K562 (cell line): Measurements from ENCODE around the gene CYP24A1. TPM values are rescaled to one million over a fixed set of nuclear protein-coding genes. Genes with fewer than 3 reads are reported as not detected.

ENCODE experiments used
- ATAC-seq: fragments of 200-7000 bp; cut with Tn5 transposase; 3 replicates; pipeline ENCODE4 v1.9.1; 2020; ENCODE audit warnings: moderate library complexity
- BruUV-seq: library from RNA; stranded (reverse); fragments of 400-500 nt; replicated peaks from 2 replicates; lab custom pipeline; 2021; lab: Mats Ljungman, UMichigan
- CTCF ChIA-PET: fragments of 300-600 bp; formaldehyde crosslinking; extraction: SDS; loops from one replicate; lab custom pipeline; 2021; ENCODE audit warnings: low intra/inter-chr PET ratio; lab: Yijun Ruan, JAX
- POLR2A ChIA-PET: fragments of 300-600, 350-650 bp; sonication (Branson Sonifier 250); formaldehyde crosslinking; extraction: SDS; loops from one replicate; lab custom pipeline; 2021; ENCODE audit warnings: antibody characterized with exemption, inconsistent platforms; lab: Yijun Ruan, JAX
- DNase-seq, 4 experiments: peaks; one replicate each; pipeline versions ENCODE4 v3.0.0 to v3.0.0-alpha.2; 2011 to 2018; ENCODE audit warnings: low spot score in 3 of 4, mixed read lengths in 3 of 4; ENCODE audit errors: extremely low read depth in 1 of 4
- FAIRE-seq: peaks from 2 replicates; lab custom pipeline; 2011; peaks lifted over from hg19 to GRCh38; lab: Jason Lieb, UNC
- H2AFZ ChIP-seq: 2 replicates; pipeline ENCODE4 v1.6.0; 2011; ENCODE audit warnings: low read depth, low read length, control low read depth, inconsistent platforms
- H3K27ac ChIP-seq: fragments of 200-600 bp; 3 replicates; pipeline ENCODE4 v1.8.0; 2011; ENCODE audit warnings: low read depth, mild to moderate bottlenecking, control low read depth, inconsistent platforms, low read length, moderate library complexity, mixed read lengths; ENCODE audit errors: extremely low read depth
- H3K27me3 ChIP-seq, 2 experiments: fragments of 300-600 bp in 1 of 2; 2 replicates in 1 of 2; 3 replicates in 1 of 2; pipeline versions ENCODE4 v1.6.0 to v1.8.0; 2011; ENCODE audit warnings: inconsistent platforms in 2 of 2, low read length in 2 of 2, mild to moderate bottlenecking in 1 of 2, mixed read lengths in 1 of 2, moderate library complexity in 1 of 2; ENCODE audit not compliant: control insufficient read depth in 2 of 2, insufficient read depth in 2 of 2
- H3K36me3 ChIP-seq: fragments of 300-600 bp; 3 replicates; pipeline ENCODE4 v1.8.0; 2011; ENCODE audit warnings: mild to moderate bottlenecking, low read length, inconsistent platforms; ENCODE audit not compliant: control insufficient read depth, insufficient read depth
- H3K4me1 ChIP-seq, 2 experiments: fragments of 200-600 bp in 1 of 2; replicated peaks in 1 of 2; 2 replicates in 1 of 2; 3 replicates in 1 of 2; pipeline versions ENCODE4 v1.5.1 to v1.8.0; 2011; ENCODE audit warnings: inconsistent platforms in 2 of 2, low read length in 2 of 2, mild to moderate bottlenecking in 1 of 2, mixed read lengths in 1 of 2, moderate library complexity in 1 of 2; ENCODE audit not compliant: control insufficient read depth in 2 of 2, insufficient read depth in 2 of 2
- H3K4me2 ChIP-seq: 2 replicates; pipeline ENCODE4 v1.6.1; 2011; ENCODE audit warnings: low read length, control low read depth, inconsistent platforms, mixed read lengths; ENCODE audit not compliant: insufficient read depth
- H3K4me3 ChIP-seq: fragments of 200-600 bp; sonication (generic), shearing (Covaris generic); 2 replicates; pipeline ENCODE4 v1.5.1; 2016; ENCODE audit warnings: control low read depth, inconsistent platforms
- H3K79me2 ChIP-seq: fragments of 200-600 bp; 3 replicates; pipeline ENCODE4 v1.8.0; 2011; ENCODE audit warnings: low read length, inconsistent platforms; ENCODE audit not compliant: control insufficient read depth, insufficient read depth
- H3K9ac ChIP-seq, 2 experiments: 2 replicates each; pipeline versions ENCODE4 v1.6.0 to v1.6.1; 2011; ENCODE audit warnings: low read depth in 2 of 2, low read length in 2 of 2, control low read depth in 1 of 2, inconsistent platforms in 1 of 2, mild to moderate bottlenecking in 1 of 2, mixed read lengths in 1 of 2; ENCODE audit not compliant: insufficient read depth in 1 of 2
- H3K9me1 ChIP-seq: one replicate; pipeline ENCODE4 v1.6.0; 2011; ENCODE audit warnings: inconsistent platforms, mild to moderate bottlenecking, low read length, moderate library complexity; ENCODE audit not compliant: control insufficient read depth, insufficient read depth
- H3K9me3 ChIP-seq: replicated peaks from 2 replicates; pipeline ENCODE4 v1.5.1; 2011; ENCODE audit warnings: low read depth, low read length, inconsistent platforms; ENCODE audit not compliant: control insufficient read depth, insufficient read depth
- H4K20me1 ChIP-seq: replicated peaks from 2 replicates; pipeline ENCODE4 v1.6.1; 2011; ENCODE audit warnings: low read length, inconsistent platforms, mixed read lengths; ENCODE audit not compliant: control insufficient read depth, insufficient read depth
- RBM17 ChIP-seq: fragments of 200-400 bp; formaldehyde crosslinking; IDR thresholded peaks from 2 replicates; pipeline ENCODE4 v1.6.1; 2017; ENCODE audit warnings: low read depth, mild to moderate bottlenecking, low read length, borderline replicate concordance
- ZBTB11 ChIP-seq, 3 experiments: fragments of 200-800 bp in 1 of 3; fragments of 250-450 bp in 1 of 3; fragments of 450-650 bp in 1 of 3; sonication (Bioruptor Pico) in 1 of 3; sonication (Bioruptor generic) in 1 of 3; formaldehyde crosslinking in 1 of 3; IDR thresholded peaks; 2 replicates each; pipeline versions ENCODE4 v1.6.1 to v1.8.0; 2016 to 2022; ENCODE audit warnings: mild to moderate bottlenecking in 2 of 3, missing genetic modification characterization in 2 of 3, missing compliant biosample characterization in 1 of 3, moderate library complexity in 1 of 3
- WGBS: fragments of 100-300 bp; shearing (Covaris generic); methylation state at CpG from one replicate; pipeline ENCODE4 v1.1.6; 2016; ENCODE audit warnings: low coverage, mixed read lengths; ENCODE audit not compliant: insufficient coverage; ENCODE audit errors: missing lambda C conversion rate; 5-methylcytosine and 5-hydroxymethylcytosine counted together
- in situ Hi-C: fragments of 300-500 bp; cut with MboI; formaldehyde crosslinking; loops from 4 replicates; pipeline ENCODE4 v1.15.0; 2018; ENCODE audit warnings: inconsistent platforms, mixed read lengths
- intact Hi-C: fragments of 100-400 bp; cut with micrococcal nuclease; formaldehyde crosslinking; loops from 2 replicates; pipeline ENCODE4 v1.14.2; 2022
- polyA plus RNA-seq, 8 experiments: library from polyadenylated mRNA; depleted of rRNA in 4 of 8; stranded (reverse) in 5 of 8; unstranded in 3 of 8; fragments of >200 nt; fragmentation: Nextera tagmentation in 2 of 8; fragmentation: Illumina TruSeq in 1 of 8; extraction: Ambion mirVana in 2 of 8; extraction: Trizol in 1 of 8; gene quantifications; 2 replicates each; pipeline versions ENCODE4 v1.2.1 to v1.2.3, GENCODE V29; 2011 to 2014; ENCODE audit warnings: inconsistent platforms in 1 of 8, missing spikeins in 1 of 8
- total RNA-seq, 7 experiments: library from RNA; depleted of rRNA in 6 of 7; stranded (reverse); fragments of >200 nt in 6 of 7; fragmentation: Illumina TruSeq in 2 of 7; extraction: Trizol in 2 of 7; gene quantifications; 2 replicates each; pipeline versions ENCODE4 v1.2.1 to v1.2.3, GENCODE V29; 2011 to 2021; ENCODE audit warnings: low replicate concordance in 1 of 7

CYP24A1 gene
- total and polyA plus RNA-seq, 9 of the 15 experiments (the other 6 are each of a cell fraction or from before 2014, with no cell fraction given), result 0.04 TPM; not detected in 8

- TF ChIP-seq ZBTB11 (CRISPR knock-in tag; IDR thresholded peaks at IDR 0.05), result peak in 1 of 3 experiments; percentile 83; a peak in 2 of 6 replicates
- no peak for TF ChIP-seq RBM17
- CTCF ChIA-PET, result no interaction called here
These were observed 14.8 kb downstream of the CYP24A1 start for GRCh38 chr20:54158856-54159418.

More at GRCh38 chr20:54158856-54159418, 14.8 kb downstream of the CYP24A1 start:
- 3% methylated on average over 8 of the region's 8 CpGs for WGBS
- H3K27me3 ChIP-seq, result peaks cover 29 to 36% of the 10 kb centered on the region in 2 experiments; a peak in 4 of 5 replicates
- H3K36me3 ChIP-seq, result no peaks in the 10 kb centered on the region
- no peak overlapping the region for H3K27ac ChIP-seq
- H3K4me2 ChIP-seq, result no peak overlapping the region
- no peaks in the 10 kb centered on the region for H3K79me2 ChIP-seq
- in situ Hi-C loops, result no loop called here
- POLR2A ChIA-PET, result no interaction called here
- H4K20me1 ChIP-seq, result no peaks in the 10 kb centered on the region
- no peaks in the 10 kb centered on the region for H3K4me1 ChIP-seq
- no peaks in the 10 kb centered on the region for H3K9me1 ChIP-seq
- intact Hi-C loops, result loop anchor here (5.0 kb wide), 1 partner anchor 62 kb away; no protein-coding TSS in a partner anchor
- no peak for DNase-seq
- H3K9ac ChIP-seq, result no peak overlapping the region
- H3K9me3 ChIP-seq, result no peaks in the 10 kb centered on the region
- ATAC-seq, result no peak
- H3K4me3 ChIP-seq, result no peak overlapping the region
- no peak for FAIRE-seq
- BruUV-seq, result no TSS peak
- no peak overlapping the region for H2AFZ ChIP-seq
